Kasumi-1 (cell line): Measurements from ENCODE around the gene DUOX2.
"Not testable (repeated sequence)": the region's sequence is repeated elsewhere in the genome, so short reads cannot be mapped to it uniquely, and the experiment has no call there.

Experiments
- DNase-seq, 2 experiments: peaks; one replicate each; lab custom pipeline; 2025; lab: John Stamatoyannopoulos, UW

The DUOX2 gene

GRCh38 chr15:45100884-45101625 lies 12.9 kb downstream of the DUOX2 start:
- DNase-seq: no peak

GRCh38 chr15:45099549-45100165 lies 14.3 kb downstream of the DUOX2 start:
- DNase-seq: no peak

GRCh38 chr15:45097466-45097865 lies 16.5 kb downstream of the DUOX2 start:
- no peak for DNase-seq

- no peak for DNase-seq
Measured at GRCh38 chr15:45095661-45096060, 18.3 kb downstream of the DUOX2 start.

- no peak for DNase-seq
Measured at GRCh38 chr15:45094358-45094730, 19.6 kb downstream of the DUOX2 start.

- no peak for DNase-seq
Measured at GRCh38 chr15:45093622-45094357, 20.2 kb downstream of the DUOX2 start.

GRCh38 chr15:45093013-45093412 lies 21.0 kb downstream of the DUOX2 start:
- DNase-seq: no peak

GRCh38 chr15:45091576-45091975 lies 22.4 kb downstream of the DUOX2 start:
- DNase-seq: no peak

- no peak for DNase-seq
Measured at GRCh38 chr15:45091161-45091560, 22.8 kb downstream of the DUOX2 start.

GRCh38 chr15:45089712-45090373 lies 24.1 kb downstream of the DUOX2 start:
- DNase-seq: no peak

- DNase-seq: no peak
Measured at GRCh38 chr15:45088801-45089711, 24.9 kb downstream of the DUOX2 start.

- peak; percentile 4 to 11 for DNase-seq
Measured at GRCh38 chr15:45087513-45087912, 26.5 kb downstream of the DUOX2 start.

- no peak for DNase-seq
Measured at GRCh38 chr15:45084163-45084562, 29.8 kb downstream of the DUOX2 start.

- no peak for DNase-seq
Measured at GRCh38 chr15:45083223-45083622, 30.7 kb downstream of the DUOX2 start.

- DNase-seq: not testable (repeated sequence)
Measured at GRCh38 chr15:45082412-45082811, 31.6 kb downstream of the DUOX2 start.

GRCh38 chr15:45080593-45080992 lies 33.4 kb downstream of the DUOX2 start:
- not testable (repeated sequence) for DNase-seq

- DNase-seq: not testable (repeated sequence)
Measured at GRCh38 chr15:45079628-45080246, 34.2 kb downstream of the DUOX2 start.

GRCh38 chr15:45079201-45079600 lies 34.8 kb downstream of the DUOX2 start:
- not testable (repeated sequence) for DNase-seq

GRCh38 chr15:45077391-45077790 lies 36.6 kb downstream of the DUOX2 start:
- DNase-seq: not testable (repeated sequence)

GRCh38 chr15:45075440-45076320 lies 38.3 kb downstream of the DUOX2 start:
- not testable (repeated sequence) for DNase-seq
